H1 (cell line): ENCODE measurements around the gene INSYN1. TPM values are rescaled to one million over a fixed set of nuclear protein-coding genes. Genes with fewer than 3 reads are reported as not detected.

Experiments used
- CTCF ChIA-PET: fragments of 300-600 bp; sonication (Branson Sonifier 250); formaldehyde crosslinking; loops from one replicate; lab custom pipeline; 2021; ENCODE audit not compliant: partially characterized antibody; lab: Charles Lee
- POLR2A ChIA-PET: fragments of 300-600 bp; sonication (Branson Sonifier 250); formaldehyde crosslinking; loops from one replicate; lab custom pipeline; 2021; ENCODE audit warnings: inconsistent platforms; ENCODE audit not compliant: partially characterized antibody; lab: Charles Lee
- DNase-seq, 2 experiments: peaks; one replicate each; pipeline versions ENCODE4 v3.0.0 to v3.0.0-alpha.2; 2010 to 2022; ENCODE audit warnings: low spot score in 2 of 2, low read depth in 1 of 2, mixed read lengths in 1 of 2
- FAIRE-seq: peaks from 2 replicates; lab custom pipeline; 2011; peaks lifted over from hg19 to GRCh38; lab: Jason Lieb, UNC
- H2AFZ ChIP-seq: 2 replicates; pipeline ENCODE4 v1.8.1; 2012; ENCODE audit warnings: low read length, inconsistent platforms
- H2AK5ac ChIP-seq: 2 replicates; pipeline ENCODE4 v1.6.1; 2013; ENCODE audit warnings: low read depth, low read length
- H2BK120ac ChIP-seq: replicated peaks from 2 replicates; pipeline ENCODE3; 2013; ENCODE audit warnings: low read depth, low read length, inconsistent platforms
- H2BK12ac ChIP-seq: 2 replicates; pipeline ENCODE4 v1.6.1; 2013; ENCODE audit warnings: low read depth, low read length
- H2BK15ac ChIP-seq: 2 replicates; pipeline ENCODE4 v1.6.1; 2013; ENCODE audit warnings: low read length
- H2BK20ac ChIP-seq: 2 replicates; pipeline ENCODE4 v1.6.1; 2013; ENCODE audit warnings: low read length
- H2BK5ac ChIP-seq: 2 replicates; pipeline ENCODE4 v1.6.1; 2013; ENCODE audit warnings: low read depth, low read length
- H3K14ac ChIP-seq: 2 replicates; pipeline ENCODE4 v1.6.1; 2013; ENCODE audit warnings: inconsistent platforms; ENCODE audit not compliant: insufficient read length
- H3K18ac ChIP-seq: 2 replicates; pipeline ENCODE4 v1.6.1; 2013; ENCODE audit warnings: low read length; ENCODE audit errors: extremely low read depth
- H3K23ac ChIP-seq: 2 replicates; pipeline ENCODE4 v1.6.1; 2013; ENCODE audit warnings: inconsistent platforms; ENCODE audit not compliant: insufficient read length
- H3K23me2 ChIP-seq: 2 replicates; pipeline ENCODE4 v1.6.1; 2013; ENCODE audit warnings: low read depth, low read length
- H3K27ac ChIP-seq: 2 replicates; pipeline ENCODE4 v1.6.1; 2011; ENCODE audit warnings: low read depth, low read length, inconsistent platforms
- H3K27me3 ChIP-seq, 4 experiments: replicated peaks in 1 of 4; 1 replicate in 1 of 4; 2 replicates in 3 of 4; pipeline versions ENCODE4 v1.6.1 to v1.8.1; 2011 to 2013; ENCODE audit warnings: low read length in 3 of 4, mild to moderate bottlenecking in 3 of 4, inconsistent platforms in 2 of 4, mixed read lengths in 2 of 4, moderate library complexity in 1 of 4; ENCODE audit not compliant: control insufficient read depth in 3 of 4, insufficient read depth in 3 of 4; ENCODE audit errors: extremely low read depth in 1 of 4
- H3K36me3 ChIP-seq, 4 experiments: 2 replicates each; pipeline versions ENCODE4 v1.6.1 to v1.8.1; 2011 to 2013; ENCODE audit warnings: mild to moderate bottlenecking in 4 of 4, low read length in 3 of 4, moderate library complexity in 2 of 4, control low read depth in 1 of 4, inconsistent platforms in 1 of 4; ENCODE audit not compliant: insufficient read depth in 4 of 4, control insufficient read depth in 2 of 4
- H3K4ac ChIP-seq: replicated peaks from 2 replicates; pipeline ENCODE3; 2013; ENCODE audit warnings: low read length, low read depth, mixed read lengths, inconsistent platforms; ENCODE audit not compliant: insufficient read length
- H3K4me1 ChIP-seq, 4 experiments: replicated peaks in 1 of 4; 1 replicate in 1 of 4; 2 replicates in 3 of 4; pipeline versions ENCODE4 v1.6.1 to v1.8.1; 2011 to 2013; ENCODE audit warnings: low read length in 3 of 4, inconsistent platforms in 2 of 4, mixed read lengths in 1 of 4; ENCODE audit not compliant: insufficient read depth in 4 of 4, control insufficient read depth in 3 of 4
- H3K4me2 ChIP-seq, 2 experiments: 2 replicates each; pipeline versions ENCODE4 v1.6.1 to v1.8.1; 2011 to 2013; ENCODE audit warnings: low read depth in 2 of 2, low read length in 2 of 2, control low read depth in 1 of 2, inconsistent platforms in 1 of 2, mild to moderate bottlenecking in 1 of 2; ENCODE audit not compliant: insufficient read depth in 1 of 2
- H3K4me3 ChIP-seq, 4 experiments: fragments of 200-600, 300-600 bp in 1 of 4; sonication (generic), shearing (Covaris generic), sonication (Bioruptor Twin) in 1 of 4; 2 replicates each; pipeline versions ENCODE4 v1.5.1 to v1.8.1; 2011 to 2016; ENCODE audit warnings: low read length in 4 of 4, low read depth in 3 of 4, control low read depth in 2 of 4, inconsistent platforms in 2 of 4, mild to moderate bottlenecking in 2 of 4, mixed read lengths in 1 of 4, moderate library complexity in 1 of 4; ENCODE audit not compliant: insufficient read depth in 2 of 4; ENCODE audit errors: extremely low read depth in 1 of 4
- H3K56ac ChIP-seq: replicated peaks from 2 replicates; pipeline ENCODE3; 2013; ENCODE audit warnings: low read depth, mild to moderate bottlenecking, mixed read lengths, low read length, inconsistent platforms; ENCODE audit not compliant: insufficient read length
- H3K79me1 ChIP-seq: 2 replicates; pipeline ENCODE4 v1.6.1; 2013; ENCODE audit warnings: low read depth, low read length, control low read depth
- H3K79me2 ChIP-seq, 2 experiments: 2 replicates each; pipeline versions ENCODE4 v1.6.1 to v1.8.1; 2012 to 2013; ENCODE audit warnings: low read length in 2 of 2, mild to moderate bottlenecking in 2 of 2, inconsistent platforms in 1 of 2; ENCODE audit not compliant: insufficient read depth in 2 of 2, control insufficient read depth in 1 of 2
- H3K9ac ChIP-seq, 4 experiments: replicated peaks in 1 of 4; 1 replicate in 1 of 4; 2 replicates in 3 of 4; pipeline versions ENCODE4 v1.6.1 to v1.8.1; 2011 to 2013; ENCODE audit warnings: low read depth in 3 of 4, low read length in 3 of 4, control low read depth in 2 of 4, mild to moderate bottlenecking in 2 of 4, moderate library complexity in 2 of 4, inconsistent platforms in 1 of 4; ENCODE audit errors: extremely low read depth in 1 of 4
- H3K9me3 ChIP-seq, 2 experiments: 2 replicates each; pipeline versions ENCODE4 v1.6.1 to v1.8.1; 2012 to 2013; ENCODE audit warnings: mild to moderate bottlenecking in 2 of 2, moderate library complexity in 2 of 2, control low read depth in 1 of 2, inconsistent platforms in 1 of 2, low read depth in 1 of 2, low read length in 1 of 2, mixed read lengths in 1 of 2; ENCODE audit not compliant: insufficient read depth in 2 of 2
- H4K20me1 ChIP-seq, 2 experiments: replicated peaks in 1 of 2; 2 replicates each; pipeline versions ENCODE3 to v1.8.1; 2011 to 2013; ENCODE audit warnings: inconsistent platforms in 2 of 2, low read length in 2 of 2, mild to moderate bottlenecking in 1 of 2; ENCODE audit not compliant: insufficient read depth in 2 of 2, control insufficient read depth in 1 of 2
- H4K5ac ChIP-seq: 2 replicates; pipeline ENCODE4 v1.6.1; 2013; ENCODE audit warnings: low read length, low read depth, mixed read lengths, inconsistent platforms; ENCODE audit not compliant: insufficient read length
- H4K8ac ChIP-seq: 2 replicates; pipeline ENCODE4 v1.8.0; 2013; ENCODE audit warnings: mild to moderate bottlenecking, moderate library complexity, low read length, inconsistent platforms; ENCODE audit not compliant: insufficient read depth; ENCODE audit errors: extremely low read depth
- H4K91ac ChIP-seq: replicated peaks from 2 replicates; pipeline ENCODE3; 2013; ENCODE audit warnings: low read length, mixed read lengths, inconsistent platforms; ENCODE audit not compliant: insufficient read length
- CBX8 ChIP-seq: fragments of 300-800, 300-1000 bp; sonication (generic); IDR thresholded peaks from 2 replicates; pipeline ENCODE4 v1.7.1; 2016; ENCODE audit warnings: low read depth, low read length, borderline replicate concordance
- CHD1 ChIP-seq: IDR thresholded peaks from 2 replicates; pipeline ENCODE4 v1.6.1; 2012; ENCODE audit warnings: low read depth, low read length, improper control_type of control experiment
- EP300 ChIP-seq, 2 experiments: IDR thresholded peaks; 1 replicate in 1 of 2; 2 replicates in 1 of 2; pipeline ENCODE4 v1.6.1; 2011 to 2012; ENCODE audit warnings: low read depth in 2 of 2, low read length in 2 of 2, mild to moderate bottlenecking in 2 of 2, borderline replicate concordance in 1 of 2, inconsistent platforms in 1 of 2, moderate library complexity in 1 of 2
- KDM1A ChIP-seq: fragments of 200-600, 300-600 bp; sonication (generic); IDR thresholded peaks from 2 replicates; pipeline ENCODE4 v1.7.1; 2016; ENCODE audit warnings: mild to moderate bottlenecking, low read length, borderline replicate concordance
- KDM4A ChIP-seq: IDR thresholded peaks from one replicate; pipeline ENCODE4 v1.7.1; 2012; ENCODE audit warnings: low read depth, mild to moderate bottlenecking, moderate library complexity, low read length, inconsistent platforms; ENCODE audit not compliant: severe bottlenecking
- PHF8 ChIP-seq: fragments of 200-600 bp; sonication (generic); conservative IDR thresholded peaks from 2 replicates; pipeline ENCODE4 v1.7.1; 2012; ENCODE audit warnings: low read depth, mild to moderate bottlenecking, inconsistent platforms, low read length, moderate library complexity
- RBBP5 ChIP-seq: IDR thresholded peaks from 2 replicates; pipeline ENCODE4 v1.7.1; 2012; ENCODE audit warnings: low read depth, mild to moderate bottlenecking, inconsistent platforms, low read length, moderate library complexity, borderline replicate concordance
- SP2 ChIP-seq: IDR thresholded peaks from 2 replicates; pipeline ENCODE4 v1.6.1; 2012; ENCODE audit warnings: mild to moderate bottlenecking, low read length, inconsistent platforms
- TCF12 ChIP-seq: IDR thresholded peaks from 2 replicates; pipeline ENCODE4 v1.6.1; 2011; ENCODE audit warnings: low read depth, mild to moderate bottlenecking, low read length
- YY1 ChIP-seq: IDR thresholded peaks from 2 replicates; pipeline ENCODE4 v1.6.1; 2011; ENCODE audit warnings: low read depth, mild to moderate bottlenecking, low read length
- WGBS, 2 experiments: shearing (Covaris generic) in 1 of 2; methylation state at CpG; one replicate each; pipeline versions ENCODE4 v1.1.6 to v1.1.7; 2013 to 2015; ENCODE audit warnings: low lambda C conversion rate in 2 of 2, mixed read lengths in 2 of 2, inconsistent platforms in 1 of 2, low coverage in 1 of 2, missing lambda C conversion rate in 1 of 2; ENCODE audit not compliant: insufficient replicate concordance in 2 of 2, insufficient coverage in 1 of 2, insufficient read length in 1 of 2; ENCODE audit errors: extremely low coverage in 1 of 2, missing lambda C conversion rate in 1 of 2; 5-methylcytosine and 5-hydroxymethylcytosine counted together
- polyA plus RNA-seq, 7 experiments: library from polyadenylated mRNA; depleted of rRNA in 3 of 7; stranded (reverse) in 5 of 7; unstranded in 2 of 7; fragments of >200 nt in 5 of 7; fragments of 200-250 nt in 2 of 7; gene quantifications; 1 replicate in 5 of 7; 2 replicates in 1 of 7; 4 replicates in 1 of 7; pipeline versions ENCODE4 v1.2.1 to v1.2.3, GENCODE V29; 2011 to 2013; ENCODE audit warnings: missing spikeins in 2 of 7, mixed read lengths in 2 of 7
- total RNA-seq: library from RNA; stranded (reverse); fragmentation: NEBNext Ultra II Directional; extraction: Animal tissue kit (Norgen Biotek cat#: 25700); gene quantifications from 2 replicates; pipeline ENCODE4 v1.2.1, GENCODE V29; 2021

Gene INSYN1
- total and polyA plus RNA-seq, 2 of the 8 experiments (the other 6 are each of a cell fraction or from before 2014, with no cell fraction given): 7.2 to 10.2 TPM

DNA sequence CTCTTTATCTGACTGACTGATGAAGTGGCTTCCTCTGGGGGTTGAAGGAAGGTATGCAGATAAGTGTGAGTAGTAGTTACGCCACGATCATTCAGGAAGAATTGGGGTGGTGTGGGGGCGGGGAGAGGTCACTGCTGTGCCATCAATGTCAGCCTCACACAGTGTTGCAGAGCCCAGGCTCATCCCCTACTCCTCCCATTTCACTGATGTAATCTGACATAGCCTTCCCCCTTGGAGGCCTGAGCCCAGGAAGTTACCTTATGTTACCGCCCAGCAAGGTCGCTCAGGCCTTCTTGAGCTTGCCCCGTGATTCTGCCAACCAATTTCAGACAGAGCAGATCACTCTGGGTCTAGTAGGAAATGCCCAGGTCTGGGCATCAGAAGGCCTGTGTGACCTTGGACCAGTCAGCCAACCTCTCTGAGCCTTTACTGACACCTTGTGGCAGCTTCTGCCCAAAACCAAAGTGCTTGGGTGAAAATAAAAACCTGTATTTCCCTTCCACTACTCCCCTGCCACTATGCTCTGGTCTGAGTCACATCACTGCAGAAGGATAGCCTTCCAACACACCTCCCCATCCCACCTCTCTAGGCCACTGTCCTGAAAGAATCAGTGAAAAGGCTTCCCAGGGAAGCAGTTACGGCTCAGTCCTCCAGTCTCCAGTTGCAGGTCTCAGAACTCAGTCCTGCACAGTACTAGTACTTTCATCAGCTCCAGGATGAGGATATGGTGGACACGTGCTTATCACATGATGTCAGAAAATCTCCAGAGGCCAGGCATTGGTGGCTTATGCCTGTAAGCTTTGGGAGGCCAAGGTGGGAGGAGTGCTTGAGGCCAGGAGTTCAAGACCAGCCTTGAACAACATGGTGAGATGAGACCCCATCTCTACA, 28.1 kb upstream of the INSYN1 start:
- peak overlapping the region; percentile 9; the same call in 1 of the 2 replicates for H2BK20ac ChIP-seq
- no peak overlapping the region for H3K23ac ChIP-seq
- no peaks in the 10 kb centered on the region for H3K36me3 ChIP-seq
- H2BK15ac ChIP-seq: peak overlapping the region; percentile 84; the same call in 1 of the 2 replicates
- peak overlapping the region; percentile 27; the same call in 1 of the 2 replicates for H2BK5ac ChIP-seq
- H3K14ac ChIP-seq: no peak overlapping the region
- H2AFZ ChIP-seq: peak overlapping the region; percentile 4; the same call in 1 of the 2 replicates
- H3K9ac ChIP-seq: no peak overlapping the region
- no peak overlapping the region for H3K27ac ChIP-seq
- H3K9me3 ChIP-seq: no peaks in the 10 kb centered on the region
- H3K27me3 ChIP-seq: no peaks in the 10 kb centered on the region
- H3K79me2 ChIP-seq: no peaks in the 10 kb centered on the region
- WGBS, 2 experiments: 67% methylated on average over 8 of the region's 8 CpGs; no CpG with 5 or more reads in 1 of the 2 experiments
- no peaks in the 10 kb centered on the region for H4K20me1 ChIP-seq
- peak overlapping the region; percentile 73; the same call in 1 of the 2 replicates for H3K18ac ChIP-seq
- no peak overlapping the region for H3K4me3 ChIP-seq
- DNase-seq: peak in 1 of 2 experiments; percentile 66
- POLR2A ChIA-PET: interaction anchor here (0.6 to 1.6 kb wide), 3 partner anchors 10 to 67 kb away, joined by 3 to 6 read pairs (median 3); partner anchors contain the start of gene INSYN1
- FAIRE-seq: peak; percentile 91
- H3K4ac ChIP-seq: no peak overlapping the region
- CTCF ChIA-PET: interaction anchor here (0.7 to 5.8 kb wide), 38 partner anchors 7 to 231 kb away, joined by 3 to 60 read pairs (median 6); partner anchors contain the start of gene INSYN1
- no peak overlapping the region for H3K56ac ChIP-seq
- H3K79me1 ChIP-seq: no peaks in the 10 kb centered on the region
- no peak overlapping the region for H4K5ac ChIP-seq
- peak overlapping the region; percentile 35 for H2BK120ac ChIP-seq
- peak overlapping the region; percentile 64; the same call in 1 of the 2 replicates for H2BK12ac ChIP-seq
- no peak overlapping the region for H2AK5ac ChIP-seq
- no peaks in the 10 kb centered on the region for H3K23me2 ChIP-seq
- H4K8ac ChIP-seq: no peak overlapping the region
- H3K4me1 ChIP-seq: peaks cover 7 to 25% (median 14%) of the 10 kb centered on the region in 4 experiments
- H4K91ac ChIP-seq: peak overlapping the region; percentile 49
- no peak overlapping the region for H3K4me2 ChIP-seq
- no peak for TF ChIP-seq SP2
- TF ChIP-seq EP300 (IDR thresholded peaks at IDR 0.05; ENCODE audit: borderline replicate concordance in 1 of 2, low read depth in 2 of 2, low read length in 2 of 2): no peak
- TF ChIP-seq KDM1A: 0 out of 2 replicates have a peak, but pooled peaks have one; percentile 39
- TF ChIP-seq CBX8: no peak
- no peak for TF ChIP-seq YY1
- no peak for TF ChIP-seq KDM4A
- TF ChIP-seq PHF8: no peak
- TF ChIP-seq TCF12: no peak
- TF ChIP-seq CHD1: no peak
- no peak for TF ChIP-seq RBBP5
